HG02588 (cell line): Measurements from ENCODE around the gene HCRTR1.

Source experiments
- ATAC-seq: cut with Tn5 transposase; IDR thresholded peaks from one replicate; pipeline ENCODE4 v1.9.1; 2021; ENCODE audit warnings: mild to moderate bottlenecking, moderate library complexity; ENCODE audit not compliant: unreplicated experiment

The HCRTR1 gene

DNA sequence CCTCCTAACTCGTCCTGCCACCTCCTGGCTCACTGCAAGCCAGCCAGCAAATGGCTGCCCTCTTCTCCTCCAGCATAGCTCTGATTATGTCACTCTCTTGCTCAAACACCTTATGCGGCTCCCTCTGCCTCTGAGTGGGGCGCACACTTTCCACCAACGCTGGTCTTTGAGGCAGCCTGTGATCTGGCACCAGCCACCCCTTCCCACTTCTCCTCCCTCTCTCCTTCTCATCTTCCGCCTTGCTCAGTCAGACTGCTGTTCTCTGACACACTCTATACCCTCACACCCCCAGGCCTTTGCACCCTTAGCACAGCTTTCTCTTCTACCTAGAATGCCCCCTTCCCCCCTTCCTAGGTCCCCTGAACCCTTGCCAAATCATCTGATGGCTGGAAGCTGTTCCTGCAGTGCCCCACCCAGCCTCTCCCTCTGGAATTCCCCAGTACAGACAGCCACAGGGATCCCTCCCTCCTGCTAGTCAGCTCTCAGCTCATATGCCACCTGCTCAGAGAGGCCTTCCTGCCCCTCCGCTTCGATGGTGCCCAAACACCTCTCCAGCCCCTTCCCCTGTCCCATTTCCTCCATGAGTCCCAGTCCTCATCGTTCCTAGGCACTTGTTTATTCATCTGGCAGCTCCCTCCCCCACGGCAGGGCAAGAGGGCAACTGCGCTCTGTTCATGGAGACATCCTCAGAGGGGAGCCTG is 48.9 kb downstream of the HCRTR1 start:
- ATAC-seq = no peak

DNA sequence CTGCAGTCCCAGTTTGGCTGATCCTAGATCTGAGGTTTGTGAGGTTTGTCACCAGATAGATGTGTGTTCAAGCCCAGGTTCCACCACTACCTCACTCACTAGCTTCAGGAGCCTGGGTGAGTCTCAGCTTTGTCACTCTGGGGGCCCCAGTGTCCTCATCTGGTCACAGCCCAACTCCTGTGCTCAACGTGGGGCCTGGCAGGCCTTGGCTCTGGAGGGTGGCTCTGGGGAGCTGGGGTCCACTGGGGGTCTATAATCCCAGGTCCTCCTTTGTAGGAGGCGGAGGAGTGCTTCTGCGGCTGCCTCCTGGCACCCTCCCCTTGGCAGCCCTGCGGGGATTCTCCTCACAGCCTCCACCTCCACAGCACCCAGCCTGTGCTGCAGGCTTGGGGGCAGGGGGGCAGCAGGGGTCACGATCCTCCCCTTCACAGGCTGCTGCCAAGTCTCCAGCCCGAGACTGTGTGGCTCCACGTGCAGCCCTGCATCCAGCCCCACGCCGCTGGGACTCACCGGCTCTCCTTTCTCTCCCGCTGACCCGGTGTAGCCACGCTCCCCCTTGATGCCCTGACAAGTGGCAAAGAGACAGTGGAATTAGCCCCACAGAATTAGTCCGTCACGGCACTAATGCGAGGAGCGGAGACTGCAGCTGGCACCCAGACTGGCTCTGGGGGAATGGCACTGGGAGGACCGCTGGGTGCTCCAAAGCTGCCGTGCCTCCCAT is 49.7 kb downstream of the HCRTR1 start:
- no peak for ATAC-seq

DNA sequence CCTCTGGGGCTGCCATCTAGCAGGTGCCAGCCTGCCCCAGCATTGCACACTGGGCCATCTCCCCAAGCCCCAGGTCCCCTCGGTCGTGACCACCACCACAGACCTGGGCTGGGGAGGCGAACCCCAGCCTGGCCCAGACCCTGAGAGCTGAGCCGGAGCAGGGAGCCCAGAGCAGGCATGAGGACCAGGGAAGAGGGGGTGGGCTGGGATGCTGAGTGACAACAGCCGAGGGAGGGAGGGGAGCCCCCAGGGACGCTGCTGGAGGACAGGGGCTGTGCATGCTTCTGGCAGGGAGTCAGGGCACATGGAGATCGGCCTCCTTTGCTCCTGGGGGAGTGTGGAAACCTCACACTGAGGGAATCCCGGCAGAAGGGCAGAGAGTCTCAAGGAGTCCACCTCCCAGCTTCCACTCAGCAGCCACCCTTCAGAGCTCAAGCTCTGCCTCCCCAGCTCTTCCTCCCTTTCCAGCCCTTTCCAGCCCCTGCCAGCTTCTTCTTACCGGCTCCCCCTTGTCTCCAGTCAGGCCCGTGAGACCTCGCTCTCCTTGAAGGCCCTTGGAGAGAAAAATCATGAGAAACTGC is 50.9 kb downstream of the HCRTR1 start:
- no peak for ATAC-seq

DNA sequence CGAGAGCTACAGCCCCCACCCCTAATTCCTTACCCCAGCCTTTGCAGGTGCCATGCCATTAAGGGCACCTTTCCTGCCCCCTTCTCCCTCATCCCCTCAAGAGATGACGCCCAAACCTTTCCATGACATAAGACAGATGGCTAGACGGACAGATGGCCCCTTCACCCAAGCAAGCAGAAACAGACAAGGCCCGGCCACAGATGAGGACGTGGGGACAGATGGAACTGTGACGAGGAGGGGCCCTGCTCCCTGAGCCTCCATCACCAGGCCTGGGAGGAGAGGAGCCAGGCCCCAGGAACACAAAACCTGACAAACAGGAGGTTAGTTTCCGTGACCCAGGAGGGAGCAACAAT is 51.9 kb downstream of the HCRTR1 start:
- no peak for ATAC-seq

DNA sequence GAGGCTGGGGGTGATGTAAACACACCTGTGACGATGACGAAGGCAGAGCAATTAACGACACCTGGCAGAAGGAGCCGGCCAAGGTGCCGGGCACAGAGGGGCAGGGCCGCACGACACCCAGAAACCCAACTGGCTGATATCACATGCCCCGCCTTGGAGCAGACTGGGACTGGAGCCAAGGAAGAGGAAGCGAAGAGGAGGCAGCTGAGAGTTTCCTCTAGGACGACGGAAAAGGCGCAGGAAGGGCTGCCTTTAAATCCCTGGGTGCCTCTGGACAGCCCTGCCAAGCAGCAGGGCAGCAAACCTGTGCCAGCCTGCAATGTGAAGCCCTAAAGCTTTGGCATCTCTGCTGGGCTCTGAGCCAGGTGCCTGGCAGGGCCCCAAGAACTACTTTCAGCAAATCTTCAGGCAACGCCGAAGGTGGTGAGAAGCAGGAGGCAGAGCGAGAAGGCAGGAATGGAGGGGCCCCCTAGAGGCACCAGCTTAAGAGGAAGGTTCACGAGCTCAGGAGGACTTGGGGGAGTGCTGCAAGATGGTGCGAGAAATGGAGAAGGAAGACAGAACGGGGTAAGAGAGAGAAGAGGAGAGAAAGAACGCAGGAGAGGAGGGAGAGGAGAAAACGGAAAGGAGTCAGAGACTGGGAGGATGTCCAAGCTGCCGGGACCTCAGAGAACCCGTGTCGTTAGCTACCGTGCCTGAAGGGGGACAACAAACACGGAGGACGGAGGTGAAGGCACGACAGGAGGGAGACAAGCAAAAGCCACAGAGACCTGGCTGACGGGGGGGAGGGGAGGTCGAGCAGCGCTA is 52.5 kb downstream of the HCRTR1 start:
- ATAC-seq = no peak

DNA sequence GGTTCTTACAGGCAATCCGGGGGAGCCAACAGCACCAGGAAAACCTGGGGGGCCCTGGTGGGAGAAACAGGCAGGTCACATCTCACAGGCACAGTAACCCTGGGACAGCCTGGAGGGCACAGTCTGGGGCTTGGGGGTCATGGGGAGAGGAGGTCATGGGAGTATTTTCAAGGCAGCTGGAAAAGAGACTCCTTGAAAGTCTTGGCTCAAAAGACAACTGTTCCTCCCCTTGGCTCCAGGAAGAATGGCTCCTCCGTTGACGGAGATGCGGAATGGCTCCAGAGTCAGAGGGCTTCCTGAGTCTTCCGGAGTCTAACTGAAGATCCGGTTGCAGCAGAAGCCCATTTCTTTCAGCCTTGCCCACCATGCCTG is 53.1 kb downstream of the HCRTR1 start:
- ATAC-seq = no peak

DNA sequence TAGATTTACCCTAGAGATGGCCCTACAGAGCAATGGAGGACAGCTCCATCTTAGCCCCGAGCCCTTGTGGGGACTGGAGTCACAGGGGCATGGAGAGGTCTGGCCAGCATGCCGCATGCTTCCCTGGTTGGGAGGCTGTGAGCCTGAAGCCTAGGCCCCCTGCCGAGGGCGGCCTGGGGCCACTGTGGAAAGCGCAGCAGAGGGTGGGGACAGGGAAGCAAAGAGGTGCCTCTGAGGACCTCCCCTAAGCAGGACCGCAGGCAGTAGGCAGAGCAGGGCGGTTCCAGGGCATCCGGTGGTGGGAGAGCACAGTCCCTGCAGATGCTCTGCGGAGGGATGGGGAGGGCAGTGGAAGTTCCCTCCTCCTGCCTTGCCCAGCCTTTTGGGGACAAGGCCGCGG is 53.7 kb downstream of the HCRTR1 start:
- no peak for ATAC-seq

DNA sequence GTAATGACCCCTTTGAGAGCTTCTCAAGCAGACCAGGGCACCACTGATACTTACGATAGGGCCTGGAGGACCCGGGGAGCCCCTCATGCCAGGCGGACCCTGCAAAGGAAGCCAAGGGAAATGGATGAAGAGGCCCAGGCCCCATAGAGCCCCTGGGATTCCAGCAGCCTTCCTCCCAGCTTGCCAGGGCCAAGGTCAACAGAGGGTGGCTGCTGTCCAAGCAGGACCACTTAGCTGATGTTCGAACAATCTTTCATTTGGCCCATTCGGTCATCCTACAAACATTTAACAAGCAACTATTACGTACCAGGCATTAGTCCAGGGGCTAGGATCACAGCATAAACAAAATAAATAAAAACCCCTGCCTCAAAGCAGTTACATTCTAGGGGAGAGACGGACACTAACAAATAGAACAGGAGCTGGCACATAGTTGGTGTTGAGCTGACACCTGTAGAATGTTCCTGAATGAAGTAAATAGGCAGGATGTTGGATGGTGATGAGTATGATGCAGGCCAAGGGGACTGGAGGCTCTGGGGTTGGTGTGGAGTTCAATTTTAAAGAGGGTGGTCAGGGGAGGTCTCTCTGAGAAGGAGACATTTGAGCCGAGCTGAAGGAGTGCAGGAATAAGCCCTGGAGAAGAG is 54.2 kb downstream of the HCRTR1 start:
- no peak for ATAC-seq

DNA sequence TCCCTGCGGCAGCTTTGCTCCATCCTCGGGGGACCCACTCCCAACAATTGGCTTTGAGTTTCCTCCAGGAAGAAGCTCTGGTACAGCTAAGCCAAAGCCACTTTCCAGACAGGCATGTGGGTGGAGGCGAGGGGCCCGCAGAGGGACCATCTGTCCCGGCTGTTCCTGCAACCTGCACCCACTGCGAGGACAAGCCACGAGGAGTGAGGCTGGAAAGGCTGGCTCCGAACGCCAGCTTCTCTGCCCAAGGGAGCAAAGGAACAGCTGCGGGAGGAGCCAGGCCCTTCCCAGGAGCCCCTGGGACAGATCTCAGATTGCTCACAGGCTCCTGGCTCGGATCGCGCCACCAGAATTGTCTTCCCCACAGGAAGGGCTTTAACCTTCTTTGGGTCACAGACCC is 55.5 kb downstream of the HCRTR1 start:
- ATAC-seq = no peak

DNA sequence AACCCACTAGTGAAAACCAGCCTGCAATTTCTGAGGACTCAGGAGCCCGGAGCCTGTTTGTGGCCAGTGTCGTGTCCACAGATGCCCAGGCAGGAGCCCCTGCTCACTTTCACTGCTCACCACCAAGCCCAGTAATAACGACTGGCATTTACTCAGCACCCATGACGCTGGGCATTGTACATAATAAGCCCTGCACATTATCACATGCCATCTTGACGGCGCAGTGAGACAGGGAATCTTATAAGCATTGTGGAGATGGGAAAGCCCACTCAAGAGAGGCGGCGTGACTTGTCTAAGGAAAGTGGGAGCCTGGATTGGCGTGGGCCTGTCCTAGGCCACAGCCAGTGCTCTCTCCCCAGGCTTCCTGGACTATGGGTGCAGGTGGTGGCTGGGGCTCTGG is 55.9 kb downstream of the HCRTR1 start:
- ATAC-seq = no peak

DNA sequence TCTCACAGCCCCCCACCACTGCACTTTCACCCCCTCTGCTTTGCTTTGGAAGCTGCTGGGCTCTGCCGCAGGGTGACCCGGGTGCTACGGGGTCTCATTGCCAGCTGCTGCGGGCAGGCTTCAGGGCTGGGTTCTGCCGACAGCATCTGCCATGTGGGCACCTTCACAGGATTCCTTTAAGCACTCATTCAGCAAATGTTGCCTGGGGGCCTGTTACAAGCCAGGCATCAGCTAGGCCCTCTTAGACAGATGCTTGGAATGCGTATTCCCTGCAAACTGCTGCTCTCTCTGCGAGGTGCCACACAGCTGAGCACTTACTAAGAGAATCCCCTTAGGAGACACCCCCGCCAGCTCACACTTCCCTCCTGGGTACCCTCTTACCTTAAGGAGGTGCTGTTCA is 57.1 kb downstream of the HCRTR1 start:
- no peak for ATAC-seq

DNA sequence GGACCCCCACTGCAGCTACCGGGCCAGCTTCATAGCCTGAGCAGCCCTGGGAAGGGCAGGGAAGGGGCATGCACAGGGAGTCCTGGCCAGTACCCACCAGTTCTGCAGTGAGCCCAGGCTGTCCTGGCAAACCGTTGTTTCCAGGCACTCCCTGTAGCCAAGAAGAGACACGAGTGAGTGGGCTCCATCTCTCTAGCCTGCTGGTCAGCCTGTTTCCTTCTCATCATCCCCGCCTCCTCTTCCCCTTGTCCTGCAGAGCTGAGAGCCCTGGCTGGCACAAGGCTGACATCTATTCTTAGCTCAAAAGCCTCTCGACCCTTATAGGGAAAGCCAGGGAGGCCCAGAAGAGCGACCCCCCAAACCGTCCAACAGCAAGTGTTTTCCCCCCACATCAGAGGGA is 57.7 kb downstream of the HCRTR1 start:
- no peak for ATAC-seq

DNA sequence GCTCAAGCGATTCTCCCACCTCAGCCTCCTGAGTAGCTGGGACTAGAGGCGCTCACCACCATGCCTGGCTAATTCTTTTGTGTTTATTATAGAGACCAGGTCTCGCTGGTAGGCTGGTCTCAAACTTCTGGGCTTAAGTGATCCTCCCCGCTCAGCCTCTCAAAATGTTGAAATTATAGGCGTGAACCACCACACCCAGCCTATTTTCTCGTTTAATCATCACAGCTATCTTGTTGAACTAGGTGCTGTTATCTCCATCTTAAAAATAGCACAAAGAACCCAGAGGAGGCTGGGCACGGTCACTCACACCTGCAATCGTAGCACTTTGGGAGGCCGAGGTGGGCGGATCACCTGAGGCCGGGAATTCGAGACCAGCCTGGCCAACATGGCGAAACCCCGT is 58.3 kb downstream of the HCRTR1 start:
- ATAC-seq = no peak
